Thyroid gland (tissue), 4 donors: ENCODE results near the gene CEBPG. TPM values are rescaled to one million over a fixed set of nuclear protein-coding genes. Genes with fewer than 3 reads are reported as not detected.

Experiments used
- DNase-seq, 2 donors: peaks; one replicate each; pipeline ENCODE4 v3.0.0-alpha.2; 2019
- H3K27ac ChIP-seq, 3 donors: fragments of 200-600 bp; sonication (generic); 1 replicate in 2 of 3; 2 replicates in 1 of 3; pipeline ENCODE4 v1.5.1; 2016 to 2019; ENCODE audit warnings: mild to moderate bottlenecking in 1 of 3, moderate library complexity in 1 of 3
- H3K27me3 ChIP-seq: fragments of 200-600 bp; sonication (generic); one replicate; pipeline ENCODE4 v1.5.1; 2019
- H3K36me3 ChIP-seq, 2 donors: fragments of 200-600 bp; sonication (generic); one replicate each; pipeline ENCODE4 v1.5.1; 2016 to 2019
- H3K4me1 ChIP-seq, 2 donors: fragments of 200-600 bp; sonication (generic); one replicate each; pipeline ENCODE4 v1.5.1; 2017 to 2019
- H3K4me3 ChIP-seq, 3 donors: fragments of 200-600 bp; sonication (generic); replicated peaks in 1 of 3; 1 replicate in 2 of 3; 2 replicates in 1 of 3; pipeline ENCODE4 v1.5.1; 2016; ENCODE audit warnings: mild to moderate bottlenecking in 1 of 3
- H3K9me3 ChIP-seq: fragments of 200-600 bp; sonication (generic); one replicate; pipeline ENCODE4 v1.5.1; 2017
- POLR2A ChIP-seq, 2 donors: fragments of 450-650 bp; IDR thresholded peaks; one replicate each; pipeline ENCODE4 v1.6.1; 2017; ENCODE audit warnings: antibody characterized with exemption in 2 of 2, mild to moderate bottlenecking in 2 of 2, moderate library complexity in 1 of 2
- WGBS, 2 donors: methylation state at CpG; one replicate each; pipeline ENCODE4 v1.1.5; 2017; 5-methylcytosine and 5-hydroxymethylcytosine counted together
- intact Hi-C: fragments of 100-400 bp; cut with DNase I; formaldehyde crosslinking; loops from one replicate; pipeline ENCODE4 v1.15.1; 2023
- total RNA-seq, 4 donors: library from RNA; depleted of rRNA; stranded (reverse); fragments of >200 nt; gene quantifications; one replicate each; pipeline ENCODE4 v1.2.3, GENCODE V29; 2016
- TF ChIP-seq, protein P1 (sequence below), 6 experiments: fragments of 200-600 bp in 3 of 6; fragments of 450-650 bp in 3 of 6; sonication (generic) in 3 of 6; IDR thresholded peaks; one replicate each; pipeline ENCODE4 v1.5.1; 2016 to 2019; ENCODE audit warnings: antibody characterized with exemption in 6 of 6, mild to moderate bottlenecking in 2 of 6, inconsistent platforms in 1 of 6, moderate library complexity in 1 of 6

CEBPG gene
- total RNA-seq, 4 donors from 2014 or later = 19.8 to 33.8 (median 26.7) TPM

DNA sequence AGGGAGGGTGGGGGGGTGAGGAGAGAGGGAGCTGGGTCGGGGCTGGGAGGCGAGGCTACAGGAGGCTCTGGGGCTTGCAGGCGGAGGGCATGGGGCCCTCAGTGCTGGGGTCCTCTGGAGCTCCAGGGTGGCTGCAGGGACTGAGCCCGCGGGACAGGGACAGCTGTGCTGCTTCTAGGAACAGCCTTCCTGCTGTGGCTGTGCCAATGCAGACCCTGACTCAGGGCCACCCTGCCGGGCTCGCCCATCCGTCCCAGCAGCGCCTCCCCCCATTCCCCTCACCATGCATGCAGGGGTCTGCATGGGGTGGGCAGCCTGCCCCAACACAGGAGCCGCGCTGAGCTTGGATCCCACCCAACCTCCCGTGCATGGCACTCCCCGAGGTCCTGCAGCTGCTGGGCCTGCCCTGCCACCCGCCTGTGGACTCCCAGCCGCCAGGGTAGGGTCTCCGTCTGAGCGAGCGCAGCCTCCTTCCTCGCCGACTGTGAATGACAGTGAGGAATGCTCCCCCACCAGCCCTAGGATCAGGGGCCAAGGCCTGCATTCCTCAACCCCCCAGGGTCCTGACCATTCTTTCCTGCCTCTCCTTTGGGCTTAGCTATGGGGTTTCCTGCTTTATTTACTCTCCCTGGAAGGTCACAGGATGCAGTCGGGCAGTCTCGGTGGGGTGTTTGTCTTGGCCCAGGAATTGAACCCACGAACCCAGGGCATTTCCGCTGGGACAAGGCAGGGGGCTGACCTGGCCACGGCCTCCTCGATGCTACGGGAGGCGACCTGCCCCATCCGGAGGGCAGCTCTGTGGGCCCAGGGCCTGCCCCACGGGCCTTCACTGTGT, 23.4 kb downstream of the CEBPG start:
- H3K27ac ChIP-seq = no peak overlapping the region
- WGBS, 2 donors = 68 to 83% methylated on average over 11 to 18 of the region's 30 CpGs
- H3K4me1 ChIP-seq = peaks cover 11 to 63% of the 10 kb centered on the region in 2 donors
- DNase-seq = no peak
- intact Hi-C loops = no loop called here
- no peaks in the 10 kb centered on the region for H3K36me3 ChIP-seq
- H3K27me3 ChIP-seq = no peaks in the 10 kb centered on the region
- H3K9me3 ChIP-seq = no peaks in the 10 kb centered on the region
- no peak for TF ChIP-seq POLR2A (IDR thresholded peaks at IDR 0.05)
- TF ChIP-seq, protein P1, sequence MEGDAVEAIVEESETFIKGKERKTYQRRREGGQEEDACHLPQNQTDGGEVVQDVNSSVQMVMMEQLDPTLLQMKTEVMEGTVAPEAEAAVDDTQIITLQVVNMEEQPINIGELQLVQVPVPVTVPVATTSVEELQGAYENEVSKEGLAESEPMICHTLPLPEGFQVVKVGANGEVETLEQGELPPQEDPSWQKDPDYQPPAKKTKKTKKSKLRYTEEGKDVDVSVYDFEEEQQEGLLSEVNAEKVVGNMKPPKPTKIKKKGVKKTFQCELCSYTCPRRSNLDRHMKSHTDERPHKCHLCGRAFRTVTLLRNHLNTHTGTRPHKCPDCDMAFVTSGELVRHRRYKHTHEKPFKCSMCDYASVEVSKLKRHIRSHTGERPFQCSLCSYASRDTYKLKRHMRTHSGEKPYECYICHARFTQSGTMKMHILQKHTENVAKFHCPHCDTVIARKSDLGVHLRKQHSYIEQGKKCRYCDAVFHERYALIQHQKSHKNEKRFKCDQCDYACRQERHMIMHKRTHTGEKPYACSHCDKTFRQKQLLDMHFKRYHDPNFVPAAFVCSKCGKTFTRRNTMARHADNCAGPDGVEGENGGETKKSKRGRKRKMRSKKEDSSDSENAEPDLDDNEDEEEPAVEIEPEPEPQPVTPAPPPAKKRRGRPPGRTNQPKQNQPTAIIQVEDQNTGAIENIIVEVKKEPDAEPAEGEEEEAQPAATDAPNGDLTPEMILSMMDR (IDR thresholded peaks at IDR 0.05) = no peak
- no peak overlapping the region for H3K4me3 ChIP-seq

DNA sequence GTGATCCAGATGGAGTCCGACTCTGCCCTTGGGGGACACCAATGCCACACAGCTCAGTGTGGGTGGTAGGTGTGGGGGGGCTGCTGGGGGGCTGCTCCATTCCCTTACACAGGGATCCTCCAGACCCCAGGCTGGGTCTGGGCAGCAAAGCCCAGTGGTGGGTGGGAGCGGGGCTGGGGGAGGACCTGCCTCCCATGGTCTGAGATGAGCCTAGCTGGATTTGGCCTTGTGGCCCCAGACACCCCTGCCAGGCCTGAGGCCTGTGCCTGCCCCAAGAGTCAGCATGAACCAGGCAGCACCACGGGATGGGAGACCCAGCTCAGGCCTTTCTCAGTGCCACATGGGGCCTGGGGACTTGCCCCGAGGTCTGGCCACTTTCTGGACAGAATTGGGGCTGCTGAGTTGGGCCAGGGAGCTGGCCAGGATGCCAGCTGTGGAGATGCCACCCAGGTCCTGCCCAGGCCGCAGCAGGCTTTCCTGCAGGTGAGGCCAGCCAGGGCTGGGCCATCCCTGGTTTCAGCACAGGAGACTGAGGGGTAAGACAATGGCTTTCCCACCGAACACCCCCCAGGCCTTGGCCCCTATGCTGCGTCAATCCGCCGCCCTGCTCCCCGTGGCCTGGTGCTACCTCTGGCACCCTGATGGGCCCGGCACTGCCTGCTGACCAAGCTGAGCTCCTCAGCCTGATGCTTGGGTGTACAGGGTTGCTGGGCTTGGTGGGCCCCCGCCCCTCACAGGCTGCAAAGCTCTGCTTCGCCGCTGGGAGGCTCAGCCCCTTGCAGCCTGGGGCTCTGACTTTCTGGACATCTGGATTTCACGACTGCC, 24.2 kb downstream of the CEBPG start:
- Histone ChIP-seq H3K27me3 (no peaks in the 10 kb centered on the region), H3K36me3 (no peaks in the 10 kb centered on the region), H3K27ac (no peak overlapping the region), H3K4me3 (no peak overlapping the region), H3K4me1 (peaks cover 6 to 55% of the 10 kb centered on the region in 2 donors), H3K9me3 (no peaks in the 10 kb centered on the region)
- TF ChIP-seq, protein P1 (IDR thresholded peaks at IDR 0.05) = no peak
- TF ChIP-seq POLR2A (IDR thresholded peaks at IDR 0.05) = no peak
- intact Hi-C loops = no loop called here
- 33 to 90% methylated on average over 1 to 7 of the region's 15 CpGs for WGBS, 2 donors
- DNase-seq = no peak

DNA sequence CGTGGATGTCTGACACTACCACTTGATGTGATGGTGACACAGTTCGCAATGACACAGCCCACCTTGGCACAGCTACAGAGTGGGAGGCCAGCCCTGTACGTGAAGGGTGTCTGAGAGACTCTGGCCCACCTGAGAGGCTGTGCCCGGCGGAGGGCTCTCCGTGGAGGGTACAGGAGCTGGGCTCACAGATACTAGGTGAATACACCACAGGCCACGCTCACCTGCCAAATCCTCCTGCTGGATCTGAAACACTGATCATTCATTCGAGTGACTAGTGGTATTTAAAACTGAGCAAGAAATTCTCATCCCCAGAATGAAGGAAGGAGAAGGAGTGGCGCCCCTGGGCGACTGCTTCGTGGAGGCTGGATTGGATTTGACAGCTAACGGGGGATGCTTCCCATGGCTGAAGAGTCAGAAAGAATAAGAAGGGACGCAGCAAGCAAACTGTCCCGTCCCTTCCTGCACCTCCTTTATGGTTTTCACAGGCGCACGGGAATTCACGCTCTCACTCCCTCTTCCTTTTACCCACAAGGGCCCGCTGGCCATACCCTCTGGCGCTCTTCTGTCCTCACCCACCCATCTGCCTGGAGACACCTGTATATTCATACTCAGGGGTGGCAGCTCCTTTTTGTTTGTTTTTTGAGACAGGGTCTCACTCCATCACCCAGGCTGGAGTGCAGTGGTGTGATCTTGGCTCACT, 25.0 kb downstream of the CEBPG start:
- Histone ChIP-seq H3K27ac (no peak overlapping the region), H3K9me3 (no peaks in the 10 kb centered on the region), H3K36me3 (no peaks in the 10 kb centered on the region), H3K4me1 (peaks cover 6 to 47% of the 10 kb centered on the region in 2 donors), H3K27me3 (no peaks in the 10 kb centered on the region), H3K4me3 (no peak overlapping the region)
- TF ChIP-seq POLR2A (IDR thresholded peaks at IDR 0.05) = no peak
- TF ChIP-seq, protein P1 (IDR thresholded peaks at IDR 0.05) = no peak
- intact Hi-C loops = no loop called here
- peak in 1 of 2 donors; percentile 2 for DNase-seq
- WGBS, 2 donors = 94 to 95% methylated on average over 18 to 19 of the region's 19 CpGs

GRCh38 chr19:33399081-33399744, 25.7 kb downstream of the CEBPG start:
- Histone ChIP-seq H3K27ac (no peak overlapping the region), H3K4me3 (no peak overlapping the region), H3K27me3 (no peaks in the 10 kb centered on the region), H3K4me1 (peaks cover 6 to 40% of the 10 kb centered on the region in 2 donors), H3K36me3 (no peaks in the 10 kb centered on the region), H3K9me3 (no peaks in the 10 kb centered on the region)
- no peak for DNase-seq
- 76 to 79% methylated on average over 26 to 28 of the region's 28 CpGs for whole genome bisulfite sequencing, 2 donors
- intact Hi-C loops = no loop called here
- TF ChIP-seq, protein P1 (IDR thresholded peaks at IDR 0.05) = no peak
- TF ChIP-seq POLR2A (IDR thresholded peaks at IDR 0.05) = no peak
